ENCODE results near the gene TBX18. TPM values are rescaled to one million over a fixed set of nuclear protein-coding genes. Genes with fewer than 3 reads are reported as not detected.
A peak's percentile ranks its signal among the peaks of the same experiment; 100 is the strongest.

TBX18 gene
- total RNA-seq, 4 donors from 2014 or later: 0.62 to 4.2 (median 2.7) TPM

DNA sequence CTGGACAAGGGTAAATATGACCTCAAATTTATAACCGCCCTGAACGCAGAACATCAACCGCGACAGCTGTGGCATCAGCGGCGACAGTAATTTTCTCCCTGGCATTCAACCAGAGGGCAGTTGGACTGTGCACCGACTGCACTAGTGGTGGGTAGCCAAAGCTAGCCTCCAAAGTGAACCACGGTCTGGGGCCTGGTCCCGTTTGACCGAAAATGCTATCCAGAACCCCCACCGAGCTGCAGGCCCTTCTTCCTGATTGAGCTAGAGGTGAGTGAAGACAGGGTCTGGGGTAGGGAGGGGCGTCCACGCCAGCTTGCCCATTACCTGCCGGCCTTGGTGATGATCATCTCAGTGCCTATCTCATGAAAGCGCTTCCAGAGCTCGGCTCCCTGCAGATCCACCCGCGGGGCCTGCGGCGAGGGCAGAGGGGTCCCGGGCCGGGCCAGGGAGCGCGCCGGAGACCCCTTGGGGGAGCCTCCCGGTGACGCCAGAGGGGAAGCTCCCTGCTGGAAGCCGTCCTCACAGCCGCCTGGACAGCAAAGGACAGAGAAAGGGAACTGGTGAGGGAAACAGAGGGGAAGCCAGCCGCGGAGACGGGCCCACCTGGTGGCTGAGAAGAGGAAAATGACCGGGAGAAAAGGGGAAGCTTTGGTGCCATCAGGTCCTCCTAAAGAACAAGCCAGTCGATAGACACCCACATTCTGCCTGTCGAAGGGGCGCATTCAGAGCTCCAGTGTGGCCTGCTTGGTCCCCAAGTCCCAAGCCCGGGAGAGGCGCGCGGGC is 2.0 kb downstream of the TBX18 start:
- Histone ChIP-seq H3K4me1 (peaks cover 21% of the 10 kb centered on the region), H3K27ac (peak overlapping the region; percentile 85), H3K4me3 (peak overlapping the region; percentile 61), H3K27me3 (peaks cover 80% of the 10 kb centered on the region), H3K36me3 (no peaks in the 10 kb centered on the region), H3K9me3 (no peaks in the 10 kb centered on the region)
- TF ChIP-seq EP300 (IDR thresholded peaks at IDR 0.05) (no peak), POLR2A (IDR thresholded peaks at IDR 0.05) (no peak), POLR2AphosphoS5 (IDR thresholded peaks at IDR 0.05) (no peak)
- TF ChIP-seq, protein P1, sequence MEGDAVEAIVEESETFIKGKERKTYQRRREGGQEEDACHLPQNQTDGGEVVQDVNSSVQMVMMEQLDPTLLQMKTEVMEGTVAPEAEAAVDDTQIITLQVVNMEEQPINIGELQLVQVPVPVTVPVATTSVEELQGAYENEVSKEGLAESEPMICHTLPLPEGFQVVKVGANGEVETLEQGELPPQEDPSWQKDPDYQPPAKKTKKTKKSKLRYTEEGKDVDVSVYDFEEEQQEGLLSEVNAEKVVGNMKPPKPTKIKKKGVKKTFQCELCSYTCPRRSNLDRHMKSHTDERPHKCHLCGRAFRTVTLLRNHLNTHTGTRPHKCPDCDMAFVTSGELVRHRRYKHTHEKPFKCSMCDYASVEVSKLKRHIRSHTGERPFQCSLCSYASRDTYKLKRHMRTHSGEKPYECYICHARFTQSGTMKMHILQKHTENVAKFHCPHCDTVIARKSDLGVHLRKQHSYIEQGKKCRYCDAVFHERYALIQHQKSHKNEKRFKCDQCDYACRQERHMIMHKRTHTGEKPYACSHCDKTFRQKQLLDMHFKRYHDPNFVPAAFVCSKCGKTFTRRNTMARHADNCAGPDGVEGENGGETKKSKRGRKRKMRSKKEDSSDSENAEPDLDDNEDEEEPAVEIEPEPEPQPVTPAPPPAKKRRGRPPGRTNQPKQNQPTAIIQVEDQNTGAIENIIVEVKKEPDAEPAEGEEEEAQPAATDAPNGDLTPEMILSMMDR (IDR thresholded peaks at IDR 0.05): no peak
- 7% methylated on average over 19 of the region's 40 CpGs for WGBS
- DNase-seq (ENCODE audit: low spot score in 2 of 2): peak in 1 of 2 donors; percentile 81

DNA sequence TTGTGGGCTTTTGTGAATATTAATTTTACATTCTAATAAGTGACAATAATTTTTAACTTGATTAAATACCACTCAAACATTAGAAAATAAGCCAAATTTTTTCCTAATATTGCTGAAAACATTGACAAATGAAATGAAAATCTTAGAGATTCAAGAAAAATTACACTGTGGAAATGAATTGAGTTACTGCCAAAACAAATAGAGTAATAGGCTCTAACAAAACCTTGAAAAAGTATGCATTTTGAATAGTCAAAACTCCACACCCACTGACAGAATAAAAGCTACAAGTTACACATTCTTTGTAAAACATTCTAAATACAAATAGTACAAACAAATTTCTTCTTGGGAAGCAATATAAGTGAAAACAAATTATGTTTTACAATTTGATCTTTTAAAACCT is 5.9 kb downstream of the TBX18 start:
- peaks cover 14% of the 10 kb centered on the region for H3K4me1 ChIP-seq
- peaks cover 41% of the 10 kb centered on the region for H3K27me3 ChIP-seq
- no peaks in the 10 kb centered on the region for H3K9me3 ChIP-seq
- TF ChIP-seq, protein P1 (IDR thresholded peaks at IDR 0.05): no peak
- no peak for TF ChIP-seq EP300 (IDR thresholded peaks at IDR 0.05)
- no peak for TF ChIP-seq POLR2AphosphoS5 (IDR thresholded peaks at IDR 0.05)
- no peak for DNase-seq (ENCODE audit: low spot score in 2 of 2)
- H3K36me3 ChIP-seq: no peaks in the 10 kb centered on the region
- no peak overlapping the region for H3K4me3 ChIP-seq
- no peak overlapping the region for H3K27ac ChIP-seq

DNA sequence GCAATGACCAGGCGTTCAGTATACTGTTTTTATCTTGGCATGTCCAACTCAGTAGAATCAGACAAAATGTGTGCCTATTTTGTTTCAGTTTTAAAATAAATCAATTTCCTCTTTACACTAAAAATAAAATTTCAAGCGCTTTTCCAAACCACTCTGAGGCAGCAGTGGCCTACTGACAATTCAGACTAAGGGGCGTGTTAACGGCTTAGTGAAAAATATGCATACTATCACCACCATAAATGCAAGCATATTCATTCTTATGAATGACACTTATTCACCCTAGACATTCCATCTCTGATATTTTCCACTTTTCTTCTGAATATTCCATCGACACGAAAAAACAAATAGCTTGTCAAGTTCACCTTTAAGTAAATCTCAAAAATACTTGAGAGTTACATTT is 7.5 kb downstream of the TBX18 start:
- DNase-seq (ENCODE audit: low spot score in 2 of 2): no peak
- no peaks in the 10 kb centered on the region for H3K36me3 ChIP-seq
- H3K4me3 ChIP-seq: no peak overlapping the region
- no peak overlapping the region for H3K27ac ChIP-seq
- H3K4me1 ChIP-seq: peaks cover 7% of the 10 kb centered on the region
- TF ChIP-seq POLR2AphosphoS5 (IDR thresholded peaks at IDR 0.05) (no peak), EP300 (IDR thresholded peaks at IDR 0.05) (no peak), POLR2A (IDR thresholded peaks at IDR 0.05) (no peak)
- TF ChIP-seq, protein P1 (IDR thresholded peaks at IDR 0.05): no peak
- no peaks in the 10 kb centered on the region for H3K9me3 ChIP-seq
- H3K27me3 ChIP-seq: peaks cover 25% of the 10 kb centered on the region
- 80% methylated on average over 6 of the region's 6 CpGs for WGBS

DNA sequence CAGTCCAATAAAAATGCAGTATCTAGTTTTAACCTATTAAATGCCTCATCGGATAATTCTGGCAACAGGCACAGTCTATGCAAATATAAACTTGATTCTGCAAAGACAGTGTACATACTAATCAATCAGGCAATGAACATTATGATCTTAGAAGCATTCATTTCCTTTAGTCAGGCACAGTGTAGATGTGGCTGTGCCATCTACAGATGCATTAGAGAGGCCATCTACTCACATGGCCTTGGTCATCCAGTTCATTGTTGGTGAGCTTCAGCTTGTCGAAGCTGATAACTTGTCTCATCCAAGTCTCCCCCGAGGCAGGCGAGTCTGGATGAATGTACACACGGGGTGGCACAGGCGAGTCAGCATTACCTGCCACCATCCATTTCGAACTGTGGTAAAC is 7.9 kb downstream of the TBX18 start:
- no peak for DNase-seq (ENCODE audit: low spot score in 2 of 2)
- Histone ChIP-seq H3K27me3 (peaks cover 21% of the 10 kb centered on the region), H3K9me3 (no peaks in the 10 kb centered on the region), H3K36me3 (no peaks in the 10 kb centered on the region), H3K4me1 (peaks cover 7% of the 10 kb centered on the region), H3K4me3 (no peak overlapping the region), H3K27ac (no peak overlapping the region)
- WGBS: 75% methylated on average over 7 of the region's 7 CpGs
- TF ChIP-seq POLR2A (IDR thresholded peaks at IDR 0.05) (no peak), POLR2AphosphoS5 (IDR thresholded peaks at IDR 0.05) (no peak), EP300 (IDR thresholded peaks at IDR 0.05) (no peak)
- TF ChIP-seq, protein P1 (IDR thresholded peaks at IDR 0.05): no peak

DNA sequence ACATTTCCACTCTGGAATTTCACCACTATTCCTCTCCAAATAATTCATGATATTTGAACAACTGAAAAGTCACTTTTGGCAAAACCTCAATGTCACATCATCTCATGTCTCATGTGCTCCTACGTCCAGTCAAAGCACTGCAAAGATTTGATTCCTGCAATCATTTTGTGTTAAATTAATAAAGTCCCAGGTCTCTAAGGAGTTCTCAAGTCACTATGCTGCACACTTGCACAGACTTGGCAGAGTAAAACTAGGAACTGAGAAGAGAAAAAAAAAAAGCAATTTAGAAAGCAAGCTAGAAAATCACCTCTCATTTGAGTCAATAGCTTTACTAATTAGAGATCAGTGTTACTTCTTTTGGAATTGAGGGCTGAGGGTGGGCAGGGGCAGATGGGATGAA is 11.2 kb downstream of the TBX18 start:
- Histone ChIP-seq H3K4me3 (no peak overlapping the region), H3K36me3 (no peaks in the 10 kb centered on the region), H3K27me3 (peaks cover 3% of the 10 kb centered on the region), H3K27ac (no peak overlapping the region), H3K9me3 (no peaks in the 10 kb centered on the region), H3K4me1 (peaks cover 10% of the 10 kb centered on the region)
- WGBS: 55% methylated on average over 1 of the region's 1 CpG
- no peak for DNase-seq (ENCODE audit: low spot score in 2 of 2)
- no peak for TF ChIP-seq EP300 (IDR thresholded peaks at IDR 0.05)
- TF ChIP-seq POLR2A (IDR thresholded peaks at IDR 0.05): no peak
- no peak for TF ChIP-seq POLR2AphosphoS5 (IDR thresholded peaks at IDR 0.05)
- TF ChIP-seq, protein P1 (IDR thresholded peaks at IDR 0.05): no peak

Measured in suprapubic skin (tissue), 4 donors.